Esophagus squamous epithelium (tissue), 4 donors: ENCODE results near the gene FGF14.

ENCODE experiments used
- CTCF ChIP-seq, 6 experiments: fragments of 450-650 bp in 4 of 6; fragments of 200-600 bp in 2 of 6; sonication (generic) in 2 of 6; IDR thresholded peaks; one replicate each; pipeline ENCODE4 v1.5.1; 2016 to 2019; ENCODE audit warnings: antibody characterized with exemption in 6 of 6, mild to moderate bottlenecking in 4 of 6, moderate library complexity in 4 of 6
- POLR2A ChIP-seq, 4 donors: fragments of 450-650 bp; IDR thresholded peaks; one replicate each; pipeline ENCODE4 v1.6.1; 2017; ENCODE audit warnings: antibody characterized with exemption in 4 of 4, mild to moderate bottlenecking in 4 of 4, moderate library complexity in 3 of 4

- TF ChIP-seq CTCF (IDR thresholded peaks at IDR 0.05) = no peak
- TF ChIP-seq POLR2A (IDR thresholded peaks at IDR 0.05) = no peak
Observed at GRCh38 chr13:102260256-102260655, 141.6 kb downstream of the FGF14 start.
